ENCODE data around the gene BANF2.

BANF2 gene

DNA sequence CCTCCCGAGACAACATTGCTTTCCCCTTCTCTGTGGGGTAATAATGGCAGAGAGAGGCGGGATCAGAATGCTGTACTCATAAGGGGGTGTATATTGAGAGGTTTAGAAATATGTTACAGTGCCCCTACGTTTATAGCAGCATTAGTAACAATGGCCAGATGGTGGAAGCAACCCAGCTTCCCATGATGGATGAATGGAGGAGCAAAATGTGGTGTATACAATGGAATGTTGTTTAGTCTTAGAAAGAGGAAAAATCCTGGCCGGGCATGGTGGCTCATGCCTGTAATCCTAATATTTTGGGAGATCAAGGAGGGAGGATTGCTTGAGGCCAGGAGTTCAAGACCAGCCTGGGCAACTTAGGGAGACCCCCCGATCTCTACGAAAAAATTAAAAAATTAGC, 12.9 kb downstream of the BANF2 start:
- Histone ChIP-seq H3K4me2 (ENCODE audit: insufficient read depth, low read length) (no peak overlapping the region), H3K79me2 (ENCODE audit: insufficient read depth, low read length) (no peaks in the 10 kb centered on the region), H4K20me1 (ENCODE audit: insufficient read depth, low read length) (no peaks in the 10 kb centered on the region), H3K36me3 (ENCODE audit: insufficient read depth, low read length) (no peaks in the 10 kb centered on the region), H3K27me3 (ENCODE audit: insufficient read depth, low read length, poor library complexity) (peaks cover 21% of the 10 kb centered on the region), H3K9ac (ENCODE audit: low read depth, low read length) (no peak overlapping the region), H3K27ac (ENCODE audit: low read length) (no peak overlapping the region), H3K4me1 (ENCODE audit: insufficient read depth, low read length) (no peaks in the 10 kb centered on the region), H3K9me3 (ENCODE audit: insufficient read depth, low read length, severe bottlenecking) (no peaks in the 10 kb centered on the region), H3K4me3 (ENCODE audit: low read depth in 1 of 2, low read length in 2 of 2) (no peak overlapping the region), H2AFZ (ENCODE audit: low read depth, low read length) (no peak overlapping the region)
- DNase-seq (no peak), ATAC-seq (ENCODE audit: insufficient read depth, low read depth) (no peak)
- TF ChIP-seq CTCF (IDR thresholded peaks at IDR 0.05; ENCODE audit: borderline replicate concordance, extremely low read depth, low read length, poor library complexity, severe bottlenecking): no peak
- no peak for TF ChIP-seq EZH2 (IDR thresholded peaks at IDR 0.05; ENCODE audit: borderline replicate concordance, low read depth, low read length, severe bottlenecking)

GRCh38 chr20:17714597-17714996, 14.8 kb downstream of the BANF2 start:
- no peaks in the 10 kb centered on the region for H4K20me1 ChIP-seq (ENCODE audit: insufficient read depth, low read length)
- no peaks in the 10 kb centered on the region for H3K79me2 ChIP-seq (ENCODE audit: insufficient read depth, low read length)
- no peak for ATAC-seq (ENCODE audit: insufficient read depth, low read depth)
- H3K9ac ChIP-seq (ENCODE audit: low read depth, low read length): no peak overlapping the region
- no peak overlapping the region for H3K4me2 ChIP-seq (ENCODE audit: insufficient read depth, low read length)
- H3K9me3 ChIP-seq (ENCODE audit: insufficient read depth, low read length, severe bottlenecking): no peaks in the 10 kb centered on the region
- peaks cover 10% of the 10 kb centered on the region for H3K27me3 ChIP-seq (ENCODE audit: insufficient read depth, low read length, poor library complexity)
- no peak for TF ChIP-seq CTCF (IDR thresholded peaks at IDR 0.05; ENCODE audit: borderline replicate concordance, extremely low read depth, low read length, poor library complexity, severe bottlenecking)
- no peaks in the 10 kb centered on the region for H3K36me3 ChIP-seq (ENCODE audit: insufficient read depth, low read length)
- no peak overlapping the region for H2AFZ ChIP-seq (ENCODE audit: low read depth, low read length)
- H3K4me1 ChIP-seq (ENCODE audit: insufficient read depth, low read length): no peaks in the 10 kb centered on the region
- no peak overlapping the region for H3K27ac ChIP-seq (ENCODE audit: low read length)
- no peak overlapping the region for H3K4me3 ChIP-seq (ENCODE audit: low read depth in 1 of 2, low read length in 2 of 2)
- no peak for DNase-seq

DNA sequence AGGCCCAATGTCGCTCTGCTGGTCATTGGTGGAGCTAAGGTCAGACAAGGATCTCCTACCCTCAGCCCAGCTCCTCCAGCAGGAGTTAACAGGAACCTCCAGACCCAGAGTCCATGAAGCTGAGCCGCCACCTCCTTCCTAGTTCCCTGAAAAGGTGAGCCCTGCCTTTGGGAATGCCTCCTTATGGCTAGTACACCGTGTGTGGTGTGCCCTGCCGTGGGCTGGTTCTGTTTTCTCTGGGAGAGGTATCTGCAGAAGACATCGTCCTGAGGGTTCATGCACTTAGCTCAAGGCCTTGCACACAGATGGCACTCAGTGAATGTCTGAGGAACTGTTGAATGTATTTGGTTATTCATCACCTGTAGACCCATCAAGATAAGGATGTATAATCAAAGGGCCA, 15.3 kb downstream of the BANF2 start:
- peaks cover 10% of the 10 kb centered on the region for H3K27me3 ChIP-seq (ENCODE audit: insufficient read depth, low read length, poor library complexity)
- no peak overlapping the region for H3K4me2 ChIP-seq (ENCODE audit: insufficient read depth, low read length)
- DNase-seq (no peak), ATAC-seq (ENCODE audit: insufficient read depth, low read depth) (no peak)
- H4K20me1 ChIP-seq (ENCODE audit: insufficient read depth, low read length): no peaks in the 10 kb centered on the region
- no peaks in the 10 kb centered on the region for H3K36me3 ChIP-seq (ENCODE audit: insufficient read depth, low read length)
- H3K27ac ChIP-seq (ENCODE audit: low read length): no peak overlapping the region
- no peaks in the 10 kb centered on the region for H3K4me1 ChIP-seq (ENCODE audit: insufficient read depth, low read length)
- no peak overlapping the region for H2AFZ ChIP-seq (ENCODE audit: low read depth, low read length)
- no peak overlapping the region for H3K4me3 ChIP-seq (ENCODE audit: low read depth in 1 of 2, low read length in 2 of 2)
- no peaks in the 10 kb centered on the region for H3K9me3 ChIP-seq (ENCODE audit: insufficient read depth, low read length, severe bottlenecking)
- TF ChIP-seq CTCF (IDR thresholded peaks at IDR 0.05; ENCODE audit: borderline replicate concordance, extremely low read depth, low read length, poor library complexity, severe bottlenecking): no peak
- no peak for TF ChIP-seq EZH2 (IDR thresholded peaks at IDR 0.05; ENCODE audit: borderline replicate concordance, low read depth, low read length, severe bottlenecking)
- H3K9ac ChIP-seq (ENCODE audit: low read depth, low read length): no peak overlapping the region
- H3K79me2 ChIP-seq (ENCODE audit: insufficient read depth, low read length): no peaks in the 10 kb centered on the region

DNA sequence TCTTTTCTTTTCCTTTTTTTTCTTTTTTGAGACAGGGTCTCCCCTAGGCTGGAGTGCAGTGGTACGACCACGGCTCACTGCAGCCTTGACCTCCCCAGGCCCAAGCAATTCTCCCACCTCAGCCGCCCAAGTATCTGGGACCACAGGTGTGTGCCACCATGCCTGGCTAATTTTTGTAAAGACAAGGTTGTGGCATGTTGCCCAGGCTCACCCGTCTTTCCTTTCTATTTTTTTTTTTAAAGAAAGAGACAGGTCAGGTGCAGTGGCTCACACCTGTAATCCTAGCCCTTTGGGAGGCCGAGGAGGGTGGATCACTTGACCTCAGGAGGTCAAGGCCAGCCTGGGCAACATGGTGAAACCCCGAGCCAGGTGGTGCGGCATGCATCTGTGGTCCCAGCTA, 16.6 kb downstream of the BANF2 start:
- DNase-seq (no peak), ATAC-seq (ENCODE audit: insufficient read depth, low read depth) (no peak)
- Histone ChIP-seq H4K20me1 (ENCODE audit: insufficient read depth, low read length) (no peaks in the 10 kb centered on the region), H2AFZ (ENCODE audit: low read depth, low read length) (no peak overlapping the region), H3K36me3 (ENCODE audit: insufficient read depth, low read length) (no peaks in the 10 kb centered on the region), H3K4me1 (ENCODE audit: insufficient read depth, low read length) (no peaks in the 10 kb centered on the region), H3K27me3 (ENCODE audit: insufficient read depth, low read length, poor library complexity) (peaks cover 10% of the 10 kb centered on the region), H3K9me3 (ENCODE audit: insufficient read depth, low read length, severe bottlenecking) (no peaks in the 10 kb centered on the region), H3K9ac (ENCODE audit: low read depth, low read length) (no peak overlapping the region), H3K79me2 (ENCODE audit: insufficient read depth, low read length) (no peaks in the 10 kb centered on the region), H3K4me2 (ENCODE audit: insufficient read depth, low read length) (no peak overlapping the region), H3K4me3 (ENCODE audit: low read depth in 1 of 2, low read length in 2 of 2) (no peak overlapping the region), H3K27ac (ENCODE audit: low read length) (no peak overlapping the region)
- no peak for TF ChIP-seq EZH2 (IDR thresholded peaks at IDR 0.05; ENCODE audit: borderline replicate concordance, low read depth, low read length, severe bottlenecking)
- no peak for TF ChIP-seq CTCF (IDR thresholded peaks at IDR 0.05; ENCODE audit: borderline replicate concordance, extremely low read depth, low read length, poor library complexity, severe bottlenecking)
